Sigmoid colon (tissue), 7 donors: ENCODE results near the gene UBC. TPM values are rescaled to one million over a fixed set of nuclear protein-coding genes. Genes with fewer than 3 reads are reported as not detected.
"Not testable (repeated sequence)": the region's sequence is repeated elsewhere in the genome, so short reads cannot be mapped to it uniquely, and the experiment has no call there.

Experiments used
- DNase-seq: peaks from one replicate; pipeline ENCODE4 v3.0.0-alpha.2; 2019
- H3K27ac ChIP-seq, 4 donors: fragments of 200-600 bp; sonication (generic); one replicate each; pipeline ENCODE4 v1.5.1; 2016 to 2019; ENCODE audit warnings: mild to moderate bottlenecking in 1 of 4
- H3K27me3 ChIP-seq, 3 donors: fragments of 200-600 bp; sonication (generic); one replicate each; pipeline ENCODE4 v1.5.1; 2019; ENCODE audit warnings: mild to moderate bottlenecking in 1 of 3
- H3K36me3 ChIP-seq, 4 donors: fragments of 200-600 bp; sonication (generic); one replicate each; pipeline ENCODE4 v1.5.1; 2016 to 2019
- H3K4me1 ChIP-seq, 4 donors: fragments of 200-600 bp; sonication (generic); one replicate each; pipeline ENCODE4 v1.5.1; 2017 to 2019
- H3K4me3 ChIP-seq, 4 donors: fragments of 200-600 bp; sonication (generic); one replicate each; pipeline ENCODE4 v1.5.1; 2017 to 2019; ENCODE audit warnings: mild to moderate bottlenecking in 2 of 4, moderate library complexity in 1 of 4
- H3K9me3 ChIP-seq, 4 donors: fragments of 200-600 bp in 3 of 4; sonication (generic) in 3 of 4; one replicate each; pipeline versions ENCODE4 v1.5.1 to v1.6.1; 2013 to 2019
- EP300 ChIP-seq, 4 donors: sonication (generic); formaldehyde crosslinking; IDR thresholded peaks; one replicate each; pipeline ENCODE4 v1.6.1; 2017; ENCODE audit warnings: antibody characterized with exemption in 4 of 4
- POLR2A ChIP-seq, 2 donors: fragments of 450-650 bp; IDR thresholded peaks; one replicate each; pipeline ENCODE4 v1.6.1; 2016; ENCODE audit warnings: antibody characterized with exemption in 2 of 2, mild to moderate bottlenecking in 2 of 2, moderate library complexity in 2 of 2
- POLR2AphosphoS5 ChIP-seq, 4 donors: sonication (generic); formaldehyde crosslinking; IDR thresholded peaks; one replicate each; pipeline ENCODE4 v1.6.1; 2017; ENCODE audit warnings: antibody characterized with exemption in 4 of 4
- whole genome bisulfite sequencing, 2 donors: extraction: QIAGEN DNeasy Blood & Tissue Kit; methylation state at CpG; one replicate each; pipeline ENCODE4 v1.1.7; 2013; 5-methylcytosine and 5-hydroxymethylcytosine counted together
- intact Hi-C: fragments of 100-400 bp; cut with DNase I; formaldehyde crosslinking; loops from one replicate; pipeline ENCODE4 v1.15.1; 2023
- polyA plus RNA-seq, 3 donors: library from polyadenylated mRNA; stranded (reverse); fragments of 200-250 nt; gene quantifications; one replicate each; pipeline ENCODE4 v1.2.3, GENCODE V29; 2013
- total RNA-seq, 4 donors: library from RNA; depleted of rRNA; stranded (reverse); fragments of >200 nt; gene quantifications; one replicate each; pipeline ENCODE4 v1.1.0, GENCODE V29; 2016
- TF ChIP-seq, protein P1 (sequence below), 4 experiments: fragments of 450-650 bp in 3 of 4; fragments of 200-600 bp in 1 of 4; IDR thresholded peaks; one replicate each; pipeline ENCODE4 v1.5.1; 2016 to 2019; ENCODE audit warnings: antibody characterized with exemption in 4 of 4, mild to moderate bottlenecking in 3 of 4, moderate library complexity in 2 of 4
- donor health status: healthy with polysubstance abuse.
- donor health status: Bipolar disorder and iron deficiency.
- donor health status: healthy.

The UBC gene
- total and polyA plus RNA-seq, 7 donors = 1,056 to 1,785 (median 1,251) TPM

DNA sequence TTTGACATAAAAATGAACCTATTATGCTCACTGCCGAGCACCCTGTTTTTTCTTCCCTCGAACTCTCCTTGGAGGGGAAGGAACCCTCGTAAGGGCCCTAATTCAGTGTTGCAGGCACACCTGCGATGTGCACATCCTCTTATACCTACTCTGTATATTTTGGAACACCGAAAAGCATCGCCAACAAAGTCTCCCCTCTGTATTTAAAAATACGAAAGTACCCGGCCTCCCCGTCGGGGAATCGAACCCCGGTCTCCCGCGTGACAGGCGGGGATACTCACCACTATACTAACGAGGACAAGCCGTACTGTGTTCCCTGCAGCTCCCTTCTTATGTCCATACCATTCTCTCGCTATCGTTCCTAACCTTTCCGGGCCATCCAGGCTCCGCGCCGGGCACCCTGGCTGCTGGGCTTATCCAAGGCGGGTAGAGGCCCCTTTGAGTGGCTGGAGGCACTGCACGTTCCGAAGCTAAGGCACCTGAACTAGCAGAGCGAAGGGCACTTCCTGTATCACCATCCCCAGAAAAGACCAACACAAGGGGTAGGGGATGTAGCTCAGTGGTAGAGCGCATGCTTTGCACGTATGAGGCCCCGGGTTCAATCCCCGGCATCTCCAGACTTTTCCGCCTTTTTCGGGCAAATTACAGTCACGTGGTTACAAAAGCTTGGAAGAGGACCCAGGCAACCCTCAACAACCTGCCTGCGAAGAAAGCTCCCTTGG lies 25.1 kb upstream of the UBC start:
- Histone ChIP-seq H3K9me3 (no peaks in the 10 kb centered on the region), H3K4me1 (peaks cover 0 to 30% (median 26%) of the 10 kb centered on the region in 4 donors), H3K27me3 (no peaks in the 10 kb centered on the region), H3K36me3 (no peaks in the 10 kb centered on the region), H3K4me3 (peak overlapping the region; percentile 36 to 51 (median 48)), H3K27ac (peak overlapping the region; percentile 84 to 96 (median 87))
- 0% methylated on average over 35 of the region's 35 CpGs for WGBS, 2 donors
- intact Hi-C loops = loop anchor here (1.0 kb wide), 3 partner anchors 12 to 33 kb away; partner anchors contain the start of gene UBC
- DNase-seq = peak; percentile 95
- no peak for TF ChIP-seq EP300 (IDR thresholded peaks at IDR 0.05)
- peak in 1 of 4 donors; percentile 12 for TF ChIP-seq POLR2AphosphoS5 (IDR thresholded peaks at IDR 0.05)
- TF ChIP-seq, protein P1, sequence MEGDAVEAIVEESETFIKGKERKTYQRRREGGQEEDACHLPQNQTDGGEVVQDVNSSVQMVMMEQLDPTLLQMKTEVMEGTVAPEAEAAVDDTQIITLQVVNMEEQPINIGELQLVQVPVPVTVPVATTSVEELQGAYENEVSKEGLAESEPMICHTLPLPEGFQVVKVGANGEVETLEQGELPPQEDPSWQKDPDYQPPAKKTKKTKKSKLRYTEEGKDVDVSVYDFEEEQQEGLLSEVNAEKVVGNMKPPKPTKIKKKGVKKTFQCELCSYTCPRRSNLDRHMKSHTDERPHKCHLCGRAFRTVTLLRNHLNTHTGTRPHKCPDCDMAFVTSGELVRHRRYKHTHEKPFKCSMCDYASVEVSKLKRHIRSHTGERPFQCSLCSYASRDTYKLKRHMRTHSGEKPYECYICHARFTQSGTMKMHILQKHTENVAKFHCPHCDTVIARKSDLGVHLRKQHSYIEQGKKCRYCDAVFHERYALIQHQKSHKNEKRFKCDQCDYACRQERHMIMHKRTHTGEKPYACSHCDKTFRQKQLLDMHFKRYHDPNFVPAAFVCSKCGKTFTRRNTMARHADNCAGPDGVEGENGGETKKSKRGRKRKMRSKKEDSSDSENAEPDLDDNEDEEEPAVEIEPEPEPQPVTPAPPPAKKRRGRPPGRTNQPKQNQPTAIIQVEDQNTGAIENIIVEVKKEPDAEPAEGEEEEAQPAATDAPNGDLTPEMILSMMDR (IDR thresholded peaks at IDR 0.05) = peak in 2 of 4 experiments; percentile 3 to 4
- TF ChIP-seq POLR2A (IDR thresholded peaks at IDR 0.05) = no peak

DNA sequence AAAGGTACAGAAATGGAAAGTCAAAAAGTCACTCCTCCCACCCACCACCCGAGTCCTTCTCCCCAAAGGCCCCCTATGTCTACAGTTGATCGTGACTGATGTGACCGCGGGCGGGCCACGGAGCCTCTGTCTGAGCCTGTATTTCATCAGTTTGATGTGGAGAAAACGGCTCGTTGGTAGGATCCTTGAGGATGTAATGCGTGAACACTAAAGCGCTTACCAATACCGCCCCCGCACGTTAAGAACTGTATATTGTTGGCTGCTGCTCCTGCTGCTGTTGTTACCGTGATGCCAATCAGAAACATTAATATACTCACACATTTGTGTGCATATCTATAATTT lies 24.6 kb upstream of the UBC start:
- Histone ChIP-seq H3K27me3 (no peaks in the 10 kb centered on the region), H3K36me3 (no peaks in the 10 kb centered on the region), H3K27ac (peak overlapping the region; percentile 84 to 96 (median 87)), H3K4me3 (peak overlapping the region; percentile 36 to 51 (median 48)), H3K9me3 (no peaks in the 10 kb centered on the region), H3K4me1 (peaks cover 0 to 30% (median 26%) of the 10 kb centered on the region in 4 donors)
- intact Hi-C loops = loop anchor here (1.0 kb wide), 2 partner anchors 12 to 25 kb away; partner anchors contain the start of gene UBC
- peak; percentile 86 for DNase-seq
- WGBS, 2 donors = 0% methylated on average over 14 of the region's 14 CpGs
- TF ChIP-seq POLR2AphosphoS5 (IDR thresholded peaks at IDR 0.05) (peak in 3 of 4 donors; percentile 22 to 54 (median 41)), POLR2A (IDR thresholded peaks at IDR 0.05) (no peak), EP300 (IDR thresholded peaks at IDR 0.05) (no peak)
- TF ChIP-seq, protein P1 (IDR thresholded peaks at IDR 0.05) = peak in 3 of 4 experiments; percentile 39 to 42 (median 40)

DNA sequence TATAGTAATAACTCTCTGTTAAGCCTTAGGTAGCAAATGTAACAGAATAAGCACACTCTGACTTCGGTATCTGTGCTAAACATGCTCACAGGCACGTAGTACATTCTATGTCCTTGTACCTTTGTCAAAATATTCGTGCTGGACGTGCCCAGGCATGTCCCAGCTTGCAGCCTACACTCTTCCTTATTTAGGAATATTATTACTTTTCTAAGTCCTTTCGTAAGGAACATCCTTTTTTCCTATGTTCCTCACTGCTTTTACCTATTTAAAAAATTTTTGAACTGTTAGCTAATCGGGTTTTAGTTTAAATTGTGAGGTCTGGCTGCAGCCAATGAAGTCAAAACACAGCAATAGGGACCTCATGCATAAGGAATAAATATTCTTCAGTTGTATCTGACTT lies 24.1 kb upstream of the UBC start:
- WGBS, 2 donors = 5 to 6% methylated on average over 6 of the region's 6 CpGs
- intact Hi-C loops = no loop called here
- H3K4me3 ChIP-seq = peak overlapping the region; percentile 36 to 51 (median 48)

DNA sequence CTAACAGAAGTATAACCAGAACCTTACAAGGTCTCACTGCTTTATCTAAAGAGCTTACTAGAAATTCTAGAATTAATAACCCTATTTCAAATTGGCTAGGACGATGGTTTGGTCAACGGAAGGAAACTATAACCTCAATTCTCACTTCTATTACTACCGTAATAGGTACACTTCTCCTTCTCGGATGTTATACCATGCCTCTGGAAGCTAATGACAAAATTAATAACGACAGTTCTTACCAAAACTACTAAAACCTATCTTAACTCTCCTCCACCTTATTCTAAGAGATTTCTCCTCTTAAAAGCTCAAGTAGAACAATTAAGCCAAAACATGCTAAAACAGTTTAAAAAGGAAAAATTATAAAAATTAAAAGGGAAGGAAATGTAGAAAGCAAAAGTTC lies 23.7 kb upstream of the UBC start:
- Histone ChIP-seq H3K36me3 (no peaks in the 10 kb centered on the region), H3K4me1 (peaks cover 0 to 30% (median 26%) of the 10 kb centered on the region in 4 donors), H3K27me3 (no peaks in the 10 kb centered on the region), H3K9me3 (no peaks in the 10 kb centered on the region), H3K27ac (peak overlapping the region; percentile 84 to 96 (median 87)), H3K4me3 (peak overlapping the region in 3 of 4 donors; percentile 46 to 51 (median 49))
- intact Hi-C loops = no loop called here
- TF ChIP-seq EP300 (IDR thresholded peaks at IDR 0.05) = no peak
- TF ChIP-seq POLR2A (IDR thresholded peaks at IDR 0.05) = no peak
- TF ChIP-seq, protein P1 (IDR thresholded peaks at IDR 0.05) = no peak
- TF ChIP-seq POLR2AphosphoS5 (IDR thresholded peaks at IDR 0.05) = no peak
- WGBS, 2 donors = 51 to 61% methylated on average over 5 of the region's 5 CpGs
- no peak for DNase-seq

More for the DNA sequence above, 24.1 kb upstream of the UBC start:
- H3K9me3 ChIP-seq = no peaks in the 10 kb centered on the region
- no peaks in the 10 kb centered on the region for H3K27me3 ChIP-seq
- H3K27ac ChIP-seq = peak overlapping the region; percentile 84 to 96 (median 87)
- H3K36me3 ChIP-seq = no peaks in the 10 kb centered on the region
- peaks cover 0 to 30% (median 26%) of the 10 kb centered on the region in 4 donors for H3K4me1 ChIP-seq
- no peak for TF ChIP-seq EP300 (IDR thresholded peaks at IDR 0.05)
- TF ChIP-seq POLR2A (IDR thresholded peaks at IDR 0.05) = no peak
- no peak for TF ChIP-seq POLR2AphosphoS5 (IDR thresholded peaks at IDR 0.05)
- TF ChIP-seq, protein P1 (IDR thresholded peaks at IDR 0.05) = no peak
- no peak for DNase-seq

DNA sequence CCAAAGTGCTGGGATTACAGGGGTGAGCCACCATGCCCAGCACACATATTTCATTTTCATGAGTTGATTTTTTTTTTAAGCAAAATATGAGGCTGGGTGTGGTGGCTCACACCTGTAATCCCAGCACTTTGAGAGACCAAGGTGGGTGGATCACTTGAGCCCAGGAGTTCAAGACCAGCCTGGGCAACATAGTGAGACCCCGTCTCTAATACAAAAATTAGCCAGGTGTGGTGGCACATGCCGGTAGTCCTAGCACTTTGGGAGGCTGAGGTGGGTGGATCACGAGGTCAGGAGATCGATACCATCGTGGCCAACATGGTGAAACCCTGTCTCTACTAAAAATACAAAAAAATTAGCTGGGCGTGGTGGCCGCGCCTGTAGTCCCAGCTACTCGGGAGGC lies 17.1 kb upstream of the UBC start:
- peaks cover 0 to 11% (median 6%) of the 10 kb centered on the region in 4 donors for H3K4me1 ChIP-seq
- H3K4me3 ChIP-seq, intact Hi-C loops, H3K9me3 ChIP-seq, H3K27ac ChIP-seq, H3K36me3 ChIP-seq, H3K27me3 ChIP-seq: not testable (repeated sequence)
- peak; percentile 46 for DNase-seq
- WGBS, 2 donors = 88 to 92% methylated on average over 9 of the region's 9 CpGs
